HepG2 (cell line): ENCODE data around the gene ILRUN. TPM values are rescaled to one million over a fixed set of nuclear protein-coding genes. Genes with fewer than 3 reads are reported as not detected.

Experiments used
- BCL6 ChIP-seq: IDR thresholded peaks from 2 replicates; pipeline ENCODE4 v1.6.1; 2016; ENCODE audit warnings: missing genetic modification reagents, missing compliant biosample characterization
- BORCS8-MEF2B ChIP-seq: sonication (generic); formaldehyde crosslinking; IDR thresholded peaks from 2 replicates; pipeline ENCODE4 v1.8.0; 2022; ENCODE audit warnings: mild to moderate bottlenecking, missing genetic modification reagents
- CCDC6 ChIP-seq: sonication (generic); formaldehyde crosslinking; IDR thresholded peaks from 2 replicates; pipeline ENCODE4 v1.8.1; 2022; ENCODE audit warnings: mild to moderate bottlenecking, missing genetic modification reagents, moderate library complexity
- CHCHD3 ChIP-seq: sonication (generic); formaldehyde crosslinking; IDR thresholded peaks from 2 replicates; pipeline ENCODE4 v1.8.0; 2022; ENCODE audit warnings: mild to moderate bottlenecking, missing genetic modification reagents, moderate library complexity
- ELF1 ChIP-seq: sonication (generic); formaldehyde crosslinking; IDR thresholded peaks from 2 replicates; pipeline ENCODE4 v1.4.0; 2020; ENCODE audit warnings: missing genetic modification reagents
- HCFC1 ChIP-seq: fragments of 150-350 bp; IDR thresholded peaks from 2 replicates; pipeline ENCODE4 v1.6.1; 2014; ENCODE audit warnings: low read depth, low read length
- ISX ChIP-seq: sonication (generic); formaldehyde crosslinking; conservative IDR thresholded peaks from 2 replicates; pipeline ENCODE4 v1.5.0; 2020; ENCODE audit warnings: missing genetic modification reagents
- KMT2A ChIP-seq: sonication (generic); formaldehyde crosslinking; IDR thresholded peaks from 2 replicates; pipeline ENCODE4 v1.4.0; 2020; ENCODE audit warnings: missing genetic modification reagents
- MAFK ChIP-seq, 2 experiments: IDR thresholded peaks in 1 of 2; conservative IDR thresholded peaks in 1 of 2; 2 replicates each; pipeline ENCODE4 v1.6.1; 2011; ENCODE audit warnings: improper control_type of control experiment in 2 of 2, low read length in 2 of 2
- NFKB2 ChIP-seq: sonication (generic); formaldehyde crosslinking; IDR thresholded peaks from 2 replicates; pipeline ENCODE4 v1.4.0; 2020; ENCODE audit warnings: missing genetic modification reagents, borderline replicate concordance
- NPAS2 ChIP-seq: sonication (generic); formaldehyde crosslinking; IDR thresholded peaks from 2 replicates; pipeline ENCODE4 v1.8.0; 2022; ENCODE audit warnings: mild to moderate bottlenecking, missing genetic modification reagents, borderline replicate concordance
- ZNF225 ChIP-seq: sonication (generic); formaldehyde crosslinking; IDR thresholded peaks from 2 replicates; pipeline ENCODE4 v1.4.0; 2020; ENCODE audit warnings: mild to moderate bottlenecking, missing genetic modification reagents
- ZNF350 ChIP-seq: sonication (generic); formaldehyde crosslinking; IDR thresholded peaks from 2 replicates; pipeline ENCODE4 v1.4.0; 2020; ENCODE audit warnings: mild to moderate bottlenecking, low read depth, missing genetic modification reagents, borderline replicate concordance
- ZNF432 ChIP-seq: sonication (generic); formaldehyde crosslinking; IDR thresholded peaks from 2 replicates; pipeline ENCODE4 v1.5.0; 2020; ENCODE audit warnings: missing genetic modification reagents, mild to moderate bottlenecking, borderline replicate concordance
- ZNF550 ChIP-seq: sonication (generic); formaldehyde crosslinking; IDR thresholded peaks from 2 replicates; pipeline ENCODE4 v1.4.0; 2020; ENCODE audit warnings: mild to moderate bottlenecking, missing genetic modification reagents, borderline replicate concordance
- ZNF556 ChIP-seq: sonication (generic); formaldehyde crosslinking; IDR thresholded peaks from 2 replicates; pipeline ENCODE4 v1.4.0; 2020; ENCODE audit warnings: mild to moderate bottlenecking, missing genetic modification reagents, borderline replicate concordance
- ZNF672 ChIP-seq: sonication (generic); formaldehyde crosslinking; IDR thresholded peaks from 2 replicates; pipeline ENCODE4 v1.8.1; 2022; ENCODE audit warnings: missing genetic modification reagents
- ZNF749 ChIP-seq: sonication (generic); formaldehyde crosslinking; IDR thresholded peaks from 2 replicates; pipeline ENCODE4 v1.8.0; 2022; ENCODE audit warnings: mild to moderate bottlenecking, missing genetic modification reagents, moderate library complexity, borderline replicate concordance
- ZNF770 ChIP-seq: sonication (generic); formaldehyde crosslinking; IDR thresholded peaks from 2 replicates; pipeline ENCODE4 v1.5.0; 2020; ENCODE audit warnings: mild to moderate bottlenecking, missing genetic modification reagents
- ZNF891 ChIP-seq: sonication (generic); formaldehyde crosslinking; IDR thresholded peaks from 2 replicates; pipeline ENCODE4 v1.5.0; 2020; ENCODE audit warnings: mild to moderate bottlenecking, missing genetic modification reagents
- polyA plus RNA-seq, 8 experiments: library from polyadenylated mRNA; depleted of rRNA in 3 of 8; stranded (reverse) in 7 of 8; unstranded in 1 of 8; fragments of >200 nt; fragmentation: Illumina TruSeq in 4 of 8; extraction: Trizol in 4 of 8; gene quantifications; 2 replicates each; pipeline versions ENCODE4 v1.2.1 to v1.2.3, GENCODE V29; 2011 to 2016; ENCODE audit warnings: low read depth in 4 of 8, missing spikeins in 1 of 8, mixed read lengths in 1 of 8; ENCODE audit not compliant: insufficient read depth in 1 of 8
- total RNA-seq, 5 experiments: library from RNA; depleted of rRNA; stranded (reverse); fragments of >200 nt; fragmentation: Illumina TruSeq; extraction: Trizol; gene quantifications; 2 replicates each; pipeline ENCODE4 v1.2.3, GENCODE V29; 2016; ENCODE audit warnings: low read depth in 1 of 5
- TF ChIP-seq, protein P1 (sequence below): IDR thresholded peaks from 2 replicates; pipeline ENCODE4 v1.6.1; 2016; ENCODE audit warnings: mild to moderate bottlenecking
- TF ChIP-seq, protein P2 (sequence below): sonication (generic); formaldehyde crosslinking; IDR thresholded peaks from 2 replicates; pipeline ENCODE4 v1.5.1; 2020; ENCODE audit warnings: mild to moderate bottlenecking, missing genetic modification reagents, moderate library complexity

The ILRUN gene
- total and polyA plus RNA-seq, 2 of the 13 experiments (the other 11 are each of a cell fraction or from before 2014, with no cell fraction given), result 45.5 to 66.6 TPM

DNA sequence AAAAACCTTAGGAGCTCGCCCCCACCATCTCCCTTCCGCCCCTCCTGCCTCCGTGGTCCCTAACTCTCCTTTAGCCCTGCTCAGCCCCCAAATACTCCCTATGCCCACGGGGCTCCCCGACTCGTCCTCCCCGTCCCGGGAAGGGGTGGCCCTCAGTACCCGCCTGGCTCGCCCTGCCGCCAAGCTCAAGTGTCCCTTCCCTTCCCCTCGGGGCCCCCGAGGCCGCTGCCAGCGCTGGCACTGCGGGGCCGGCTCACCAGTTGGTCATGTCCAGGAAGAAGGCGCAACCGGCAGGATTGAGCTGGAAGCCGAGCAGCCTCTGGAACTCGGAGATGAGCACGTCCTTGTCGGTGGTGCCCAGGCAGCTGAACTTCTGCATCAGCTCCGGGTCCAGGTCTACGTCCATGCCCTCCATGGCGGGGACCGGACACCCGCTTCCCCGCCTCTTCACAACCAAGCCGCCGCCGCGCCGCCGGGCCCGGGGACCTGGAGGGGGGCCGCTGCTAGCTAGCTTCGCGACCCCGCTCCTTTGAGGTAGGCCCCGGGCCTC lies 303 bp downstream of the ILRUN start (continued):
- TF ChIP-seq BORCS8-MEF2B (CRISPR knock-in tag) (peak; percentile 7; the same call in 1 of the 2 replicates), NPAS2 (CRISPR knock-in tag) (no peak), MAFK (conservative IDR thresholded peaks at IDR 0.05 in 1 of 2, IDR thresholded peaks at IDR 0.05 in 1 of 2; ENCODE audit: low read length in 2 of 2) (no peak), KMT2A (CRISPR knock-in tag) (peak; percentile 73), CCDC6 (peak; percentile 59; the same call in 1 of the 2 replicates), HCFC1 (no peak), CHCHD3 (CRISPR knock-in tag) (0 out of 2 replicates have a peak, but pooled peaks have one; percentile 24), ZNF432 (no peak), ZNF891 (CRISPR knock-in tag) (peak; percentile 45; the same call in 1 of the 2 replicates), ZNF556 (CRISPR knock-in tag) (no peak), ZNF550 (0 out of 2 replicates have a peak, but pooled peaks have one; percentile 18), ZNF749 (CRISPR knock-in tag) (0 out of 2 replicates have a peak, but pooled peaks have one; percentile 32), ZNF770 (no peak; the same call in none of the 2 replicates), NFKB2 (CRISPR knock-in tag) (peak; percentile 29; the same call in 1 of the 2 replicates), ZNF225 (CRISPR knock-in tag) (peak; percentile 69; the same call in 1 of the 2 replicates), ELF1 (CRISPR knock-in tag) (peak; percentile 39; the same call in 1 of the 2 replicates), ZNF672 (CRISPR knock-in tag) (no peak), ZNF350 (CRISPR knock-in tag) (peak; percentile 1; the same call in 1 of the 2 replicates), BCL6 (CRISPR knock-in tag) (no peak), ISX (peak; percentile 70; the same call in 1 of the 2 replicates)
- TF ChIP-seq, protein P1, sequence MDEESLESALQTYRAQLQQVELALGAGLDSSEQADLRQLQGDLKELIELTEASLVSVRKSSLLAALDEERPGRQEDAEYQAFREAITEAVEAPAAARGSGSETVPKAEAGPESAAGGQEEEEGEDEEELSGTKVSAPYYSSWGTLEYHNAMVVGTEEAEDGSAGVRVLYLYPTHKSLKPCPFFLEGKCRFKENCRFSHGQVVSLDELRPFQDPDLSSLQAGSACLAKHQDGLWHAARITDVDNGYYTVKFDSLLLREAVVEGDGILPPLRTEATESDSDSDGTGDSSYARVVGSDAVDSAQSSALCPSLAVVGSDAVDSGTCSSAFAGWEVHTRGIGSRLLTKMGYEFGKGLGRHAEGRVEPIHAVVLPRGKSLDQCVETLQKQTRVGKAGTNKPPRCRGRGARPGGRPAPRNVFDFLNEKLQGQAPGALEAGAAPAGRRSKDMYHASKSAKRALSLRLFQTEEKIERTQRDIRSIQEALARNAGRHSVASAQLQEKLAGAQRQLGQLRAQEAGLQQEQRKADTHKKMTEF (CRISPR knock-in tag), result peak; percentile 31; the same call in 1 of the 2 replicates
- TF ChIP-seq, protein P2, sequence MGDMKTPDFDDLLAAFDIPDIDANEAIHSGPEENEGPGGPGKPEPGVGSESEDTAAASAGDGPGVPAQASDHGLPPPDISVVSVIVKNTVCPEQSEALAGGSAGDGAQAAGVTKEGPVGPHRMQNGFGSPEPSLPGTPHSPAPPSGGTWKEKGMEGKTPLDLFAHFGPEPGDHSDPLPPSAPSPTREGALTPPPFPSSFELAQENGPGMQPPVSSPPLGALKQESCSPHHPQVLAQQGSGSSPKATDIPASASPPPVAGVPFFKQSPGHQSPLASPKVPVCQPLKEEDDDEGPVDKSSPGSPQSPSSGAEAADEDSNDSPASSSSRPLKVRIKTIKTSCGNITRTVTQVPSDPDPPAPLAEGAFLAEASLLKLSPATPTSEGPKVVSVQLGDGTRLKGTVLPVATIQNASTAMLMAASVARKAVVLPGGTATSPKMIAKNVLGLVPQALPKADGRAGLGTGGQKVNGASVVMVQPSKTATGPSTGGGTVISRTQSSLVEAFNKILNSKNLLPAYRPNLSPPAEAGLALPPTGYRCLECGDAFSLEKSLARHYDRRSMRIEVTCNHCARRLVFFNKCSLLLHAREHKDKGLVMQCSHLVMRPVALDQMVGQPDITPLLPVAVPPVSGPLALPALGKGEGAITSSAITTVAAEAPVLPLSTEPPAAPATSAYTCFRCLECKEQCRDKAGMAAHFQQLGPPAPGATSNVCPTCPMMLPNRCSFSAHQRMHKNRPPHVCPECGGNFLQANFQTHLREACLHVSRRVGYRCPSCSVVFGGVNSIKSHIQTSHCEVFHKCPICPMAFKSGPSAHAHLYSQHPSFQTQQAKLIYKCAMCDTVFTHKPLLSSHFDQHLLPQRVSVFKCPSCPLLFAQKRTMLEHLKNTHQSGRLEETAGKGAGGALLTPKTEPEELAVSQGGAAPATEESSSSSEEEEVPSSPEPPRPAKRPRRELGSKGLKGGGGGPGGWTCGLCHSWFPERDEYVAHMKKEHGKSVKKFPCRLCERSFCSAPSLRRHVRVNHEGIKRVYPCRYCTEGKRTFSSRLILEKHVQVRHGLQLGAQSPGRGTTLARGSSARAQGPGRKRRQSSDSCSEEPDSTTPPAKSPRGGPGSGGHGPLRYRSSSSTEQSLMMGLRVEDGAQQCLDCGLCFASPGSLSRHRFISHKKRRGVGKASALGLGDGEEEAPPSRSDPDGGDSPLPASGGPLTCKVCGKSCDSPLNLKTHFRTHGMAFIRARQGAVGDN (CRISPR knock-in tag), result peak; percentile 85
